H1 (cell line): ENCODE measurements around the gene CHRNA4. TPM values are rescaled to one million over a fixed set of nuclear protein-coding genes. Genes with fewer than 3 reads are reported as not detected.
"Not testable (repeated sequence)": the region's sequence is repeated elsewhere in the genome, so short reads cannot be mapped to it uniquely, and the experiment has no call there.

Experiments
- CTCF ChIA-PET: fragments of 300-600 bp; sonication (Branson Sonifier 250); formaldehyde crosslinking; loops from one replicate; lab custom pipeline; 2021; ENCODE audit not compliant: partially characterized antibody; lab: Charles Lee
- POLR2A ChIA-PET: fragments of 300-600 bp; sonication (Branson Sonifier 250); formaldehyde crosslinking; loops from one replicate; lab custom pipeline; 2021; ENCODE audit warnings: inconsistent platforms; ENCODE audit not compliant: partially characterized antibody; lab: Charles Lee
- DNase-seq, 2 experiments: peaks; one replicate each; pipeline versions ENCODE4 v3.0.0 to v3.0.0-alpha.2; 2010 to 2022; ENCODE audit warnings: low spot score in 2 of 2, low read depth in 1 of 2, mixed read lengths in 1 of 2
- FAIRE-seq: peaks from 2 replicates; lab custom pipeline; 2011; peaks lifted over from hg19 to GRCh38; lab: Jason Lieb, UNC
- H2AFZ ChIP-seq: 2 replicates; pipeline ENCODE4 v1.8.1; 2012; ENCODE audit warnings: low read length, inconsistent platforms
- H2AK5ac ChIP-seq: 2 replicates; pipeline ENCODE4 v1.6.1; 2013; ENCODE audit warnings: low read depth, low read length
- H2BK120ac ChIP-seq: replicated peaks from 2 replicates; pipeline ENCODE3; 2013; ENCODE audit warnings: low read depth, low read length, inconsistent platforms
- H2BK12ac ChIP-seq: 2 replicates; pipeline ENCODE4 v1.6.1; 2013; ENCODE audit warnings: low read depth, low read length
- H2BK15ac ChIP-seq: 2 replicates; pipeline ENCODE4 v1.6.1; 2013; ENCODE audit warnings: low read length
- H2BK20ac ChIP-seq: 2 replicates; pipeline ENCODE4 v1.6.1; 2013; ENCODE audit warnings: low read length
- H2BK5ac ChIP-seq: 2 replicates; pipeline ENCODE4 v1.6.1; 2013; ENCODE audit warnings: low read depth, low read length
- H3K14ac ChIP-seq: 2 replicates; pipeline ENCODE4 v1.6.1; 2013; ENCODE audit warnings: inconsistent platforms; ENCODE audit not compliant: insufficient read length
- H3K18ac ChIP-seq: 2 replicates; pipeline ENCODE4 v1.6.1; 2013; ENCODE audit warnings: low read length; ENCODE audit errors: extremely low read depth
- H3K23ac ChIP-seq: 2 replicates; pipeline ENCODE4 v1.6.1; 2013; ENCODE audit warnings: inconsistent platforms; ENCODE audit not compliant: insufficient read length
- H3K23me2 ChIP-seq: 2 replicates; pipeline ENCODE4 v1.6.1; 2013; ENCODE audit warnings: low read depth, low read length
- H3K27ac ChIP-seq: 2 replicates; pipeline ENCODE4 v1.6.1; 2011; ENCODE audit warnings: low read depth, low read length, inconsistent platforms
- H3K27me3 ChIP-seq, 4 experiments: replicated peaks in 1 of 4; 1 replicate in 1 of 4; 2 replicates in 3 of 4; pipeline versions ENCODE4 v1.6.1 to v1.8.1; 2011 to 2013; ENCODE audit warnings: low read length in 3 of 4, mild to moderate bottlenecking in 3 of 4, inconsistent platforms in 2 of 4, mixed read lengths in 2 of 4, moderate library complexity in 1 of 4; ENCODE audit not compliant: control insufficient read depth in 3 of 4, insufficient read depth in 3 of 4; ENCODE audit errors: extremely low read depth in 1 of 4
- H3K36me3 ChIP-seq, 4 experiments: 2 replicates each; pipeline versions ENCODE4 v1.6.1 to v1.8.1; 2011 to 2013; ENCODE audit warnings: mild to moderate bottlenecking in 4 of 4, low read length in 3 of 4, moderate library complexity in 2 of 4, control low read depth in 1 of 4, inconsistent platforms in 1 of 4; ENCODE audit not compliant: insufficient read depth in 4 of 4, control insufficient read depth in 2 of 4
- H3K4ac ChIP-seq: replicated peaks from 2 replicates; pipeline ENCODE3; 2013; ENCODE audit warnings: low read length, low read depth, mixed read lengths, inconsistent platforms; ENCODE audit not compliant: insufficient read length
- H3K4me1 ChIP-seq, 4 experiments: replicated peaks in 1 of 4; 1 replicate in 1 of 4; 2 replicates in 3 of 4; pipeline versions ENCODE4 v1.6.1 to v1.8.1; 2011 to 2013; ENCODE audit warnings: low read length in 3 of 4, inconsistent platforms in 2 of 4, mixed read lengths in 1 of 4; ENCODE audit not compliant: insufficient read depth in 4 of 4, control insufficient read depth in 3 of 4
- H3K4me2 ChIP-seq, 2 experiments: 2 replicates each; pipeline versions ENCODE4 v1.6.1 to v1.8.1; 2011 to 2013; ENCODE audit warnings: low read depth in 2 of 2, low read length in 2 of 2, control low read depth in 1 of 2, inconsistent platforms in 1 of 2, mild to moderate bottlenecking in 1 of 2; ENCODE audit not compliant: insufficient read depth in 1 of 2
- H3K4me3 ChIP-seq, 4 experiments: fragments of 200-600, 300-600 bp in 1 of 4; sonication (generic), shearing (Covaris generic), sonication (Bioruptor Twin) in 1 of 4; 2 replicates each; pipeline versions ENCODE4 v1.5.1 to v1.8.1; 2011 to 2016; ENCODE audit warnings: low read length in 4 of 4, low read depth in 3 of 4, control low read depth in 2 of 4, inconsistent platforms in 2 of 4, mild to moderate bottlenecking in 2 of 4, mixed read lengths in 1 of 4, moderate library complexity in 1 of 4; ENCODE audit not compliant: insufficient read depth in 2 of 4; ENCODE audit errors: extremely low read depth in 1 of 4
- H3K56ac ChIP-seq: replicated peaks from 2 replicates; pipeline ENCODE3; 2013; ENCODE audit warnings: low read depth, mild to moderate bottlenecking, mixed read lengths, low read length, inconsistent platforms; ENCODE audit not compliant: insufficient read length
- H3K79me1 ChIP-seq: 2 replicates; pipeline ENCODE4 v1.6.1; 2013; ENCODE audit warnings: low read depth, low read length, control low read depth
- H3K79me2 ChIP-seq, 2 experiments: 2 replicates each; pipeline versions ENCODE4 v1.6.1 to v1.8.1; 2012 to 2013; ENCODE audit warnings: low read length in 2 of 2, mild to moderate bottlenecking in 2 of 2, inconsistent platforms in 1 of 2; ENCODE audit not compliant: insufficient read depth in 2 of 2, control insufficient read depth in 1 of 2
- H3K9ac ChIP-seq, 4 experiments: replicated peaks in 1 of 4; 1 replicate in 1 of 4; 2 replicates in 3 of 4; pipeline versions ENCODE4 v1.6.1 to v1.8.1; 2011 to 2013; ENCODE audit warnings: low read depth in 3 of 4, low read length in 3 of 4, control low read depth in 2 of 4, mild to moderate bottlenecking in 2 of 4, moderate library complexity in 2 of 4, inconsistent platforms in 1 of 4; ENCODE audit errors: extremely low read depth in 1 of 4
- H3K9me3 ChIP-seq, 2 experiments: 2 replicates each; pipeline versions ENCODE4 v1.6.1 to v1.8.1; 2012 to 2013; ENCODE audit warnings: mild to moderate bottlenecking in 2 of 2, moderate library complexity in 2 of 2, control low read depth in 1 of 2, inconsistent platforms in 1 of 2, low read depth in 1 of 2, low read length in 1 of 2, mixed read lengths in 1 of 2; ENCODE audit not compliant: insufficient read depth in 2 of 2
- H4K20me1 ChIP-seq, 2 experiments: replicated peaks in 1 of 2; 2 replicates each; pipeline versions ENCODE3 to v1.8.1; 2011 to 2013; ENCODE audit warnings: inconsistent platforms in 2 of 2, low read length in 2 of 2, mild to moderate bottlenecking in 1 of 2; ENCODE audit not compliant: insufficient read depth in 2 of 2, control insufficient read depth in 1 of 2
- H4K5ac ChIP-seq: 2 replicates; pipeline ENCODE4 v1.6.1; 2013; ENCODE audit warnings: low read length, low read depth, mixed read lengths, inconsistent platforms; ENCODE audit not compliant: insufficient read length
- H4K8ac ChIP-seq: 2 replicates; pipeline ENCODE4 v1.8.0; 2013; ENCODE audit warnings: mild to moderate bottlenecking, moderate library complexity, low read length, inconsistent platforms; ENCODE audit not compliant: insufficient read depth; ENCODE audit errors: extremely low read depth
- H4K91ac ChIP-seq: replicated peaks from 2 replicates; pipeline ENCODE3; 2013; ENCODE audit warnings: low read length, mixed read lengths, inconsistent platforms; ENCODE audit not compliant: insufficient read length
- WGBS, 2 experiments: shearing (Covaris generic) in 1 of 2; methylation state at CpG; one replicate each; pipeline versions ENCODE4 v1.1.6 to v1.1.7; 2013 to 2015; ENCODE audit warnings: low lambda C conversion rate in 2 of 2, mixed read lengths in 2 of 2, inconsistent platforms in 1 of 2, low coverage in 1 of 2, missing lambda C conversion rate in 1 of 2; ENCODE audit not compliant: insufficient replicate concordance in 2 of 2, insufficient coverage in 1 of 2, insufficient read length in 1 of 2; ENCODE audit errors: extremely low coverage in 1 of 2, missing lambda C conversion rate in 1 of 2; 5-methylcytosine and 5-hydroxymethylcytosine counted together
- polyA plus RNA-seq, 7 experiments: library from polyadenylated mRNA; depleted of rRNA in 3 of 7; stranded (reverse) in 5 of 7; unstranded in 2 of 7; fragments of >200 nt in 5 of 7; fragments of 200-250 nt in 2 of 7; gene quantifications; 1 replicate in 5 of 7; 2 replicates in 1 of 7; 4 replicates in 1 of 7; pipeline versions ENCODE4 v1.2.1 to v1.2.3, GENCODE V29; 2011 to 2013; ENCODE audit warnings: missing spikeins in 2 of 7, mixed read lengths in 2 of 7
- total RNA-seq: library from RNA; stranded (reverse); fragmentation: NEBNext Ultra II Directional; extraction: Animal tissue kit (Norgen Biotek cat#: 25700); gene quantifications from 2 replicates; pipeline ENCODE4 v1.2.1, GENCODE V29; 2021

The CHRNA4 gene
- total and polyA plus RNA-seq, 2 of the 8 experiments (the other 6 are each of a cell fraction or from before 2014, with no cell fraction given), result 4.3 to 5.7 TPM

GRCh38 chr20:63339154-63340094 is 21.7 kb downstream of the CHRNA4 start:
- H2AFZ ChIP-seq, POLR2A ChIA-PET, H3K9me3 ChIP-seq, H3K79me1 ChIP-seq, FAIRE-seq, H2BK5ac ChIP-seq, H3K27ac ChIP-seq, H2AK5ac ChIP-seq, H2BK15ac ChIP-seq, H3K36me3 ChIP-seq, H4K20me1 ChIP-seq, H3K4ac ChIP-seq, H3K4me3 ChIP-seq, H4K91ac ChIP-seq, CTCF ChIA-PET, H2BK12ac ChIP-seq, H4K8ac ChIP-seq, DNase-seq, H4K5ac ChIP-seq, H3K14ac ChIP-seq, H3K4me2 ChIP-seq, H3K79me2 ChIP-seq, H3K27me3 ChIP-seq, H3K23ac ChIP-seq, H3K9ac ChIP-seq, H3K4me1 ChIP-seq, H2BK20ac ChIP-seq, H2BK120ac ChIP-seq, H3K18ac ChIP-seq, H3K56ac ChIP-seq, H3K23me2 ChIP-seq: not testable (repeated sequence)
- 85% methylated on average over 14 of the region's 14 CpGs; no CpG with 5 or more reads in 1 of the 2 experiments for WGBS, 2 experiments
